A549 (cell line): ENCODE measurements around the gene ZC3H11A.

Source experiments
- EP300 ChIP-seq, 2 experiments: fragments of >200 bp; sonication (Bioruptor Twin); formaldehyde crosslinking; IDR thresholded peaks; 2 replicates in 1 of 2; 3 replicates in 1 of 2; pipeline ENCODE4 v1.6.1; 2016 to 2017
- MAFK ChIP-seq: fragments of 450-650 bp; IDR thresholded peaks from 2 replicates; pipeline ENCODE4 v1.6.1; 2014; ENCODE audit not compliant: partially characterized antibody
- RAD21 ChIP-seq, 2 experiments: fragments of >200 bp in 1 of 2; sonication (Bioruptor Twin) in 1 of 2; formaldehyde crosslinking in 1 of 2; IDR thresholded peaks in 1 of 2; conservative IDR thresholded peaks in 1 of 2; 2 replicates in 1 of 2; 3 replicates in 1 of 2; pipeline ENCODE4 v1.6.1; 2012 to 2018; ENCODE audit warnings: inconsistent platforms in 1 of 2
- TF ChIP-seq, protein P1 (sequence below): fragments of >200 bp; sonication (Bioruptor Twin); formaldehyde crosslinking; IDR thresholded peaks from 3 replicates; pipeline ENCODE4 v1.5.1; 2016
- TF ChIP-seq, protein P2 (sequence below): IDR thresholded peaks from 2 replicates; pipeline ENCODE4 v1.6.1; 2012

DNA sequence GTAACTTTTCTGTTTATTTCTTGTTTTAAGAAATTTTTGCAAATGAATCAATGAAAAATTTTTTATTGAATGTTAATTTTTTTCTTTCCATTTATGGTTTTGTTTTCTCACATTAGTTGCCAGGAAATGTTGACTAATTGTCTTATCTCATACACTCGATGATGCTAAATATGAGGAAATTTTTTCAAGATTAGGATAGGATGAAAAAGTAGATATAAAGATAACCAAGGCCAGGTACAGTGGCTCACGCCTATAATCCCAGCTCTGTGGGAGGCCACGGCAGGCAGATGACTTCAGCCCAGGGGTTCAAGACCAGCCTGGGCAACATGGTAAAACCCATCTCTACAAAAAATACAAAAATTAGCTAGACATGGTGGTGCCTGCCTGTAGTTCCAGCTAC is 17.8 kb upstream of the ZC3H11A start:
- TF ChIP-seq, protein P1, sequence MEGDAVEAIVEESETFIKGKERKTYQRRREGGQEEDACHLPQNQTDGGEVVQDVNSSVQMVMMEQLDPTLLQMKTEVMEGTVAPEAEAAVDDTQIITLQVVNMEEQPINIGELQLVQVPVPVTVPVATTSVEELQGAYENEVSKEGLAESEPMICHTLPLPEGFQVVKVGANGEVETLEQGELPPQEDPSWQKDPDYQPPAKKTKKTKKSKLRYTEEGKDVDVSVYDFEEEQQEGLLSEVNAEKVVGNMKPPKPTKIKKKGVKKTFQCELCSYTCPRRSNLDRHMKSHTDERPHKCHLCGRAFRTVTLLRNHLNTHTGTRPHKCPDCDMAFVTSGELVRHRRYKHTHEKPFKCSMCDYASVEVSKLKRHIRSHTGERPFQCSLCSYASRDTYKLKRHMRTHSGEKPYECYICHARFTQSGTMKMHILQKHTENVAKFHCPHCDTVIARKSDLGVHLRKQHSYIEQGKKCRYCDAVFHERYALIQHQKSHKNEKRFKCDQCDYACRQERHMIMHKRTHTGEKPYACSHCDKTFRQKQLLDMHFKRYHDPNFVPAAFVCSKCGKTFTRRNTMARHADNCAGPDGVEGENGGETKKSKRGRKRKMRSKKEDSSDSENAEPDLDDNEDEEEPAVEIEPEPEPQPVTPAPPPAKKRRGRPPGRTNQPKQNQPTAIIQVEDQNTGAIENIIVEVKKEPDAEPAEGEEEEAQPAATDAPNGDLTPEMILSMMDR: no peak
- TF ChIP-seq, protein P2, sequence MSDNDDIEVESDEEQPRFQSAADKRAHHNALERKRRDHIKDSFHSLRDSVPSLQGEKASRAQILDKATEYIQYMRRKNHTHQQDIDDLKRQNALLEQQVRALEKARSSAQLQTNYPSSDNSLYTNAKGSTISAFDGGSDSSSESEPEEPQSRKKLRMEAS: no peak
- TF ChIP-seq RAD21 (conservative IDR thresholded peaks at IDR 0.05 in 1 of 2, IDR thresholded peaks at IDR 0.05 in 1 of 2) (no peak), MAFK (no peak), EP300 (IDR thresholded peaks at IDR 0.05) (no peak)
